Testis (tissue), 3 donors: ENCODE data around the gene MPND. TPM values are rescaled to one million over a fixed set of nuclear protein-coding genes. Genes with fewer than 3 reads are reported as not detected.

Experiments used
- DNase-seq: peaks from one replicate; pipeline ENCODE4 v3.0.0-alpha.2; 2019
- H3K27ac ChIP-seq, 2 donors: fragments of 200-600 bp; sonication (generic); one replicate each; pipeline ENCODE4 v1.5.1; 2019
- H3K27me3 ChIP-seq: fragments of 200-600 bp; sonication (generic); one replicate; pipeline ENCODE4 v1.5.1; 2019
- H3K36me3 ChIP-seq: fragments of 200-600 bp; sonication (generic); one replicate; pipeline ENCODE4 v1.5.1; 2017; ENCODE audit warnings: low read depth; ENCODE audit errors: missing control alignments
- H3K4me1 ChIP-seq: fragments of 200-600 bp; sonication (generic); one replicate; pipeline ENCODE4 v1.5.1; 2019
- H3K4me3 ChIP-seq, 2 donors: fragments of 200-600 bp; sonication (generic); one replicate each; pipeline ENCODE4 v1.5.1; 2017 to 2019
- H3K9me3 ChIP-seq: fragments of 200-600 bp; sonication (generic); one replicate; pipeline ENCODE4 v1.5.1; 2017
- CTCF ChIP-seq, 3 experiments: fragments of 450-650 bp in 2 of 3; fragments of 200-600 bp in 1 of 3; sonication (generic) in 1 of 3; IDR thresholded peaks; one replicate each; pipeline ENCODE4 v1.5.1; 2016 to 2019; ENCODE audit warnings: antibody characterized with exemption in 3 of 3, mild to moderate bottlenecking in 2 of 3, moderate library complexity in 1 of 3
- POLR2A ChIP-seq: fragments of 450-650 bp; IDR thresholded peaks from one replicate; pipeline ENCODE4 v1.6.1; 2017; ENCODE audit warnings: antibody characterized with exemption, mild to moderate bottlenecking, moderate library complexity
- WGBS, 2 donors: methylation state at CpG; one replicate each; pipeline ENCODE4 v1.1.5; 2018; 5-methylcytosine and 5-hydroxymethylcytosine counted together
- intact Hi-C: fragments of 100-400 bp; cut with DNase I; formaldehyde crosslinking; loops from one replicate; pipeline ENCODE4 v1.15.1; 2023; ENCODE audit warnings: low total_unique reads
- polyA plus RNA-seq: library from polyadenylated mRNA; stranded (reverse); fragments of 350-450 nt; fragmentation: Illumina TruSeq; extraction: RNeasy Lipid Tissue Mini Kit (QIAGEN cat#74804); gene quantifications from one replicate; pipeline ENCODE4 v1.2.3, GENCODE V29; 2014; ENCODE audit warnings: low read depth, low replicate concordance; ENCODE audit not compliant: insufficient read depth
- total RNA-seq, 2 donors: library from RNA; depleted of rRNA; stranded (reverse); fragments of >200 nt; gene quantifications; one replicate each; pipeline ENCODE4 v1.2.3, GENCODE V29; 2016

MPND gene
- total and polyA plus RNA-seq, 3 donors from 2014 or later = 9.1 to 14.3 (median 13.3) TPM

GRCh38 chr19:4393947-4394590 lies 50.7 kb downstream of the MPND start:
- no peaks in the 10 kb centered on the region for H3K27me3 ChIP-seq
- peaks cover 74% of the 10 kb centered on the region for H3K4me1 ChIP-seq
- no peaks in the 10 kb centered on the region for H3K9me3 ChIP-seq
- intact Hi-C loops = no loop called here
- TF ChIP-seq POLR2A (no peak), CTCF (IDR thresholded peaks at IDR 0.05) (no peak)
- H3K36me3 ChIP-seq = no peaks in the 10 kb centered on the region
- DNase-seq = no peak
- WGBS, 2 donors = 48 to 63% methylated on average over 6 to 8 of the region's 8 CpGs
- H3K27ac ChIP-seq = no peak overlapping the region
- H3K4me3 ChIP-seq = no peak overlapping the region

- no peak for DNase-seq
- no peaks in the 10 kb centered on the region for H3K27me3 ChIP-seq
- no peak overlapping the region for H3K4me3 ChIP-seq
- no peaks in the 10 kb centered on the region for H3K36me3 ChIP-seq
- intact Hi-C loops = no loop called here
- TF ChIP-seq POLR2A (no peak), CTCF (IDR thresholded peaks at IDR 0.05) (no peak)
- H3K27ac ChIP-seq = no peak overlapping the region
- 60 to 62% methylated on average over 13 to 15 of the region's 15 CpGs for whole genome bisulfite sequencing, 2 donors
- no peaks in the 10 kb centered on the region for H3K9me3 ChIP-seq
- H3K4me1 ChIP-seq = peaks cover 53% of the 10 kb centered on the region
These were observed 53.8 kb downstream of the MPND start for GRCh38 chr19:4396949-4397783.

GRCh38 chr19:4399812-4400134 lies 56.4 kb downstream of the MPND start:
- WGBS, 2 donors = 0% methylated on average over 9 to 12 of the region's 12 CpGs
- H3K9me3 ChIP-seq = no peaks in the 10 kb centered on the region
- peak overlapping the region; percentile 88 to 97 for H3K4me3 ChIP-seq
- H3K27me3 ChIP-seq = no peaks in the 10 kb centered on the region
- peak overlapping the region; percentile 88 to 93 for H3K27ac ChIP-seq
- H3K36me3 ChIP-seq = no peaks in the 10 kb centered on the region
- no peak for TF ChIP-seq CTCF (IDR thresholded peaks at IDR 0.05)
- TF ChIP-seq POLR2A = no peak
- DNase-seq = no peak
- peaks cover 35% of the 10 kb centered on the region for H3K4me1 ChIP-seq
- intact Hi-C loops = loop anchor here (10.0 kb wide), 1 partner anchor 55 kb away; the partner anchor contains the start of gene UBXN6

- peak; percentile 96 for DNase-seq
- no peaks in the 10 kb centered on the region for H3K9me3 ChIP-seq
- intact Hi-C loops = loop anchor here (10.0 kb wide), 1 partner anchor 54 kb away; the partner anchor contains the start of gene UBXN6
- H3K36me3 ChIP-seq = no peaks in the 10 kb centered on the region
- peak within 1 kb of the TSS; percentile 88 to 93 for H3K27ac ChIP-seq
- H3K27me3 ChIP-seq = no peaks in the 10 kb centered on the region
- TF ChIP-seq CTCF (IDR thresholded peaks at IDR 0.05) (peak; percentile 89 to 99 (median 98)), POLR2A (no peak)
- peaks cover 32% of the 10 kb centered on the region for H3K4me1 ChIP-seq
- peak within 1 kb of the TSS; percentile 88 to 97 for H3K4me3 ChIP-seq
- WGBS, 2 donors = 1 to 2% methylated on average over 65 to 89 of the region's 90 CpGs
These were observed 57.0 kb downstream of the MPND start, which contains the start of gene SH3GL1 for GRCh38 chr19:4400135-4400936. Gene SH3GL1, minus strand, starts transcription at chr19:4400547. Its CDS starts 179 bp downstream, at chr19:4400368.
